ENCODE measurements around the gene MTURN. TPM values are rescaled to one million over a fixed set of nuclear protein-coding genes. Genes with fewer than 3 reads are reported as not detected.
A peak's percentile ranks its signal among the peaks of the same experiment; 100 is the strongest.

Gene MTURN
- total and polyA plus RNA-seq, 10 donors: 6.3 to 36.6 (median 14.8) TPM

- H3K36me3 ChIP-seq: no peaks in the 10 kb centered on the region
- H3K27me3 ChIP-seq (replicated peaks in 1 of 7): no peaks in the 10 kb centered on the region
- H3K9me3 ChIP-seq: no peaks in the 10 kb centered on the region
- TF ChIP-seq CTCF (IDR thresholded peaks at IDR 0.05 in 8 of 11, conservative IDR thresholded peaks at IDR 0.05 in 3 of 11) (no peak), POLR2AphosphoS5 (IDR thresholded peaks at IDR 0.05) (no peak), POLR2A (IDR thresholded peaks at IDR 0.05) (no peak)
- H3K4me3 ChIP-seq: no peak overlapping the region
- 47 to 56% (median 51%) methylated on average over 4 to 6 of the region's 6 CpGs for WGBS, 5 donors
- peaks cover 3 to 73% (median 43%) of the 10 kb centered on the region in 6 donors for H3K4me1 ChIP-seq
- DNase-seq: no peak
- peak overlapping the region in 6 of 8 donors; percentile 33 to 75 (median 60) for H3K27ac ChIP-seq
- intact Hi-C loops (cut with DNase I; ENCODE audit: low total_unique reads): no loop called here
These were observed 41.8 kb downstream of the MTURN start for GRCh38 chr7:30176463-30177109.

GRCh38 chr7:30177186-30177585 lies 42.4 kb downstream of the MTURN start:
- Histone ChIP-seq H3K27me3 (replicated peaks in 1 of 7) (no peaks in the 10 kb centered on the region), H3K36me3 (no peaks in the 10 kb centered on the region), H3K4me1 (peaks cover 3 to 73% (median 43%) of the 10 kb centered on the region in 6 donors), H3K9me3 (no peaks in the 10 kb centered on the region), H3K27ac (peak overlapping the region in 4 of 8 donors; percentile 58 to 75 (median 64)), H3K4me3 (no peak overlapping the region)
- intact Hi-C loops (cut with DNase I; ENCODE audit: low total_unique reads): no loop called here
- no peak for DNase-seq
- no peak for TF ChIP-seq POLR2AphosphoS5 (IDR thresholded peaks at IDR 0.05)
- no peak for TF ChIP-seq CTCF (IDR thresholded peaks at IDR 0.05 in 8 of 11, conservative IDR thresholded peaks at IDR 0.05 in 3 of 11)
- TF ChIP-seq POLR2A (IDR thresholded peaks at IDR 0.05): no peak
- WGBS, 5 donors: 92 to 95% (median 94%) methylated on average over 5 of the region's 5 CpGs

GRCh38 chr7:30177965-30178364 lies 43.2 kb downstream of the MTURN start:
- WGBS, 5 donors: 41 to 83% (median 74%) methylated on average over 3 of the region's 3 CpGs
- Histone ChIP-seq H3K9me3 (no peaks in the 10 kb centered on the region), H3K4me1 (peaks cover 3 to 67% (median 43%) of the 10 kb centered on the region in 6 donors), H3K4me3 (no peak overlapping the region), H3K36me3 (no peaks in the 10 kb centered on the region), H3K27ac (peak overlapping the region in 1 of 8 donors; percentile 75), H3K27me3 (replicated peaks in 1 of 7) (no peaks in the 10 kb centered on the region)
- intact Hi-C loops (cut with DNase I; ENCODE audit: low total_unique reads): no loop called here
- no peak for DNase-seq
- TF ChIP-seq CTCF (IDR thresholded peaks at IDR 0.05 in 8 of 11, conservative IDR thresholded peaks at IDR 0.05 in 3 of 11) (no peak), POLR2AphosphoS5 (IDR thresholded peaks at IDR 0.05) (no peak), POLR2A (IDR thresholded peaks at IDR 0.05) (no peak)

- intact Hi-C loops (cut with DNase I; ENCODE audit: low total_unique reads): no loop called here
- TF ChIP-seq CTCF (IDR thresholded peaks at IDR 0.05 in 8 of 11, conservative IDR thresholded peaks at IDR 0.05 in 3 of 11) (no peak), POLR2AphosphoS5 (IDR thresholded peaks at IDR 0.05) (no peak), POLR2A (IDR thresholded peaks at IDR 0.05) (no peak)
- 48 to 67% (median 55%) methylated on average over 3 of the region's 3 CpGs for WGBS, 5 donors
These were observed 44.1 kb downstream of the MTURN start for GRCh38 chr7:30178748-30179436.

More at GRCh38 chr7:30178748-30179436, 44.1 kb downstream of the MTURN start:
- no peak for DNase-seq
- Histone ChIP-seq H3K4me3 (peak overlapping the region in 1 of 8 donors; percentile 47), H3K9me3 (no peaks in the 10 kb centered on the region), H3K36me3 (no peaks in the 10 kb centered on the region), H3K27me3 (replicated peaks in 1 of 7) (no peaks in the 10 kb centered on the region), H3K4me1 (peaks cover 3 to 58% (median 38%) of the 10 kb centered on the region in 6 donors), H3K27ac (peak overlapping the region in 7 of 8 donors; percentile 27 to 75 (median 68))

Measured in spleen (tissue), 11 donors.